Vagina (tissue), 2 donors: Measurements from ENCODE around the gene GNG4. TPM values are rescaled to one million over a fixed set of nuclear protein-coding genes. Genes with fewer than 3 reads are reported as not detected.

Source experiments
- DNase-seq, 2 donors: peaks; one replicate each; pipeline ENCODE4 v3.0.0-alpha.2; 2017; ENCODE audit errors: extremely low spot score in 2 of 2
- H3K27ac ChIP-seq: fragments of 200-600 bp; sonication (generic); one replicate; pipeline ENCODE4 v1.5.1; 2019
- H3K27me3 ChIP-seq: fragments of 200-600 bp; sonication (generic); one replicate; pipeline ENCODE4 v1.5.1; 2019
- H3K36me3 ChIP-seq, 2 donors: fragments of 200-600 bp; sonication (generic); one replicate each; pipeline ENCODE4 v1.5.1; 2017 to 2019
- H3K4me1 ChIP-seq: fragments of 200-600 bp; sonication (generic); one replicate; pipeline ENCODE4 v1.5.1; 2019
- H3K4me3 ChIP-seq, 2 donors: fragments of 200-600 bp; sonication (generic); 1 replicate in 1 of 2; 2 replicates in 1 of 2; pipeline ENCODE4 v1.5.1; 2016 to 2019
- H3K9me3 ChIP-seq: fragments of 200-600 bp; sonication (generic); one replicate; pipeline ENCODE4 v1.5.1; 2019
- POLR2A ChIP-seq, 2 donors: fragments of 450-650 bp; IDR thresholded peaks; one replicate each; pipeline ENCODE4 v1.6.1; 2017; ENCODE audit warnings: antibody characterized with exemption in 2 of 2, mild to moderate bottlenecking in 2 of 2, moderate library complexity in 2 of 2
- POLR2AphosphoS5 ChIP-seq, 2 donors: sonication (generic); formaldehyde crosslinking; IDR thresholded peaks; one replicate each; pipeline ENCODE4 v1.9.0; 2017; ENCODE audit warnings: antibody characterized with exemption in 2 of 2, mild to moderate bottlenecking in 2 of 2, low read depth in 1 of 2; ENCODE audit not compliant: insufficient read depth in 1 of 2
- intact Hi-C: fragments of 100-400 bp; cut with DNase I; formaldehyde crosslinking; loops from one replicate; pipeline ENCODE4 v1.15.1; 2023
- total RNA-seq: library from RNA; depleted of rRNA; stranded (reverse); fragments of >200 nt; gene quantifications from one replicate; pipeline ENCODE4 v1.2.3, GENCODE V29; 2016
- TF ChIP-seq, protein P1 (sequence below), 3 experiments: fragments of 450-650 bp in 2 of 3; fragments of 200-600 bp in 1 of 3; sonication (generic) in 1 of 3; IDR thresholded peaks; one replicate each; pipeline ENCODE4 v1.5.1; 2017 to 2019; ENCODE audit warnings: antibody characterized with exemption in 3 of 3, mild to moderate bottlenecking in 2 of 3, moderate library complexity in 2 of 3

GNG4 gene
- total RNA-seq, 1 donor from 2014 or later = 6.6 TPM

DNA sequence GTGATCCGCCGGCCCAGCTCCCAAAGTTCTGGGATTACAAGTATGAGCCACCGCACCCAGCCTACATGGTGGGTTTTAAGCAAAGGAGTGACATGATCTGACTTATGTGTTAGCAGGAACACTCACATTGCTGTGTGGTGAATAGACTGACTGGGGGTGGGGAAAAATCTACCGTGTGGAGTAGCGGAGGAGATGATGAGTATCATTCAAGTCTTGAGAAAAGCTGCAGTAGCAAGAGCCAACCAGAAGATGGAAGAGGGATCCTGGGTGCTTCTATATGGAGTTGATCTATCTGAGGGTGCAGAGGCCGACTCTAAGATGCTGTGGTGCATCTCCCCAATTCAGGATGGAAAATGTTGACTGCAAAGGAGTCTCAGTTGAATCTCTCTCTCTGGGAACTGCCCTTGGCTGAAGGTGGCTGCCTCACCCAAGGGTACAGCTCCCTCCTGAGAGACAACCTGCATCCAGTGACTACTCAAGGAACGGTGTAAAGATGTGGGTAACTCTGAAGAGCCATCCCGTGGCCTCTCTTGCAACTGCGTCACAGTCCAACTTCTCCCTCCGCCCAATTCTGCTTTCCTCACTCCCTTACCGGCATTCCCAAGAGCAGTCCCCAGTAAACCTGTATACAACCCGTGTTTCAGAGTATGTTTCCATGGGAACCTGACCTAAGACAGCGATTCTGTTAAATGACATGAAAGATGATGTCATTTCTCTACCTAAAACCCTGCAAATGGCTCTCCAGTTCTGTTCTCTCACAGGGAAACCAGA lies 137.9 kb downstream of the GNG4 start:
- Histone ChIP-seq H3K27ac (no peak overlapping the region), H3K9me3 (no peaks in the 10 kb centered on the region), H3K4me1 (no peaks in the 10 kb centered on the region), H3K36me3 (no peaks in the 10 kb centered on the region), H3K4me3 (no peak overlapping the region), H3K27me3 (no peaks in the 10 kb centered on the region)
- TF ChIP-seq POLR2AphosphoS5 (IDR thresholded peaks at IDR 0.05; ENCODE audit: insufficient read depth in 1 of 2, low read depth in 1 of 2) (no peak), POLR2A (IDR thresholded peaks at IDR 0.05) (no peak)
- TF ChIP-seq, protein P1, sequence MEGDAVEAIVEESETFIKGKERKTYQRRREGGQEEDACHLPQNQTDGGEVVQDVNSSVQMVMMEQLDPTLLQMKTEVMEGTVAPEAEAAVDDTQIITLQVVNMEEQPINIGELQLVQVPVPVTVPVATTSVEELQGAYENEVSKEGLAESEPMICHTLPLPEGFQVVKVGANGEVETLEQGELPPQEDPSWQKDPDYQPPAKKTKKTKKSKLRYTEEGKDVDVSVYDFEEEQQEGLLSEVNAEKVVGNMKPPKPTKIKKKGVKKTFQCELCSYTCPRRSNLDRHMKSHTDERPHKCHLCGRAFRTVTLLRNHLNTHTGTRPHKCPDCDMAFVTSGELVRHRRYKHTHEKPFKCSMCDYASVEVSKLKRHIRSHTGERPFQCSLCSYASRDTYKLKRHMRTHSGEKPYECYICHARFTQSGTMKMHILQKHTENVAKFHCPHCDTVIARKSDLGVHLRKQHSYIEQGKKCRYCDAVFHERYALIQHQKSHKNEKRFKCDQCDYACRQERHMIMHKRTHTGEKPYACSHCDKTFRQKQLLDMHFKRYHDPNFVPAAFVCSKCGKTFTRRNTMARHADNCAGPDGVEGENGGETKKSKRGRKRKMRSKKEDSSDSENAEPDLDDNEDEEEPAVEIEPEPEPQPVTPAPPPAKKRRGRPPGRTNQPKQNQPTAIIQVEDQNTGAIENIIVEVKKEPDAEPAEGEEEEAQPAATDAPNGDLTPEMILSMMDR (IDR thresholded peaks at IDR 0.05) = no peak
- intact Hi-C loops = no loop called here
- DNase-seq = no peak

DNA sequence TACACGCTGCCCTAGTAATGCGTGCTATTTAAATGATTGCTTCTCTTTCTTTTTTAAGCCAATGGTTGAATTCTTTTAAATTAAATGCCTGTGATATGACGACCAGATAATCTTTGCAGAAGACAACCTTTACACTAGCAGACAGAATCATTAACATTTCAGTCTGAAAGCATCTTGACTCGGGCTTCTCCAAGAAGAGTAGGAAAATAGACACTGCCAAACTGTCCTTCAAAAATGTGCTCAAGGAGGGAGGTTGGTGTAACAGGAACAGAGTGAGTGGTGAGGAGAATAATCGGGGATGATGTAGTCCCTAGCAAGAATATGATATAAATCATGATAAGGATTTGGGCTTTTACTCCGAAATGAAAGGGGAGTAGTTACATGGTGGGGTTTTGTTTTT lies 138.8 kb downstream of the GNG4 start:
- H3K4me1 ChIP-seq = peaks cover 5% of the 10 kb centered on the region
- TF ChIP-seq POLR2A (IDR thresholded peaks at IDR 0.05) = no peak
- TF ChIP-seq, protein P1 (IDR thresholded peaks at IDR 0.05) = no peak
- TF ChIP-seq POLR2AphosphoS5 (IDR thresholded peaks at IDR 0.05; ENCODE audit: insufficient read depth in 1 of 2, low read depth in 1 of 2) = no peak
- intact Hi-C loops = no loop called here
- no peaks in the 10 kb centered on the region for H3K36me3 ChIP-seq
- no peaks in the 10 kb centered on the region for H3K27me3 ChIP-seq
- DNase-seq = no peak
- no peak overlapping the region for H3K4me3 ChIP-seq
- H3K27ac ChIP-seq = no peak overlapping the region
- H3K9me3 ChIP-seq = no peaks in the 10 kb centered on the region

DNA sequence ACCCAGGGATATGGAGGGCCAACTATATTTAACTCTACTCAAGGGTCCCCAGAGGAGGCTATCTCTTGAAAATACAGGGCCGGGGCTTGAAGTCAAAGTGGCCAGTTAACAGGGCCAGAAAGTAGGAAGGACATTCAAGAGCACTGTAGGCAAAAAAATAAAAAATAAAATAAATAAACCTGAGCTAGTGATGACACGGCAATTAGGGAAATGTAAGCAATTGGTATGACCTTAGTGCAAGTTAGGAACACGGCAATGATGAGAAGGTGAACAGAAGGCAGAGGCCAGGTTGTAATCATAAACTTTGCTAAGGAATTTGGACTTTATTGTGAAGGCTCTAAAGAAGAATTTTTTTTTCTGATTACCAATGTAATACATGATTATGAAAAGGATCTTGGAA lies 142.0 kb downstream of the GNG4 start:
- H3K4me3 ChIP-seq = no peak overlapping the region
- peaks cover 9% of the 10 kb centered on the region for H3K4me1 ChIP-seq
- no peak for DNase-seq
- H3K36me3 ChIP-seq = no peaks in the 10 kb centered on the region
- H3K27ac ChIP-seq = no peak overlapping the region
- TF ChIP-seq POLR2AphosphoS5 (IDR thresholded peaks at IDR 0.05; ENCODE audit: insufficient read depth in 1 of 2, low read depth in 1 of 2) (no peak), POLR2A (IDR thresholded peaks at IDR 0.05) (no peak)
- TF ChIP-seq, protein P1 (IDR thresholded peaks at IDR 0.05) = no peak
- H3K9me3 ChIP-seq = no peaks in the 10 kb centered on the region
- no peaks in the 10 kb centered on the region for H3K27me3 ChIP-seq
- intact Hi-C loops = no loop called here

DNA sequence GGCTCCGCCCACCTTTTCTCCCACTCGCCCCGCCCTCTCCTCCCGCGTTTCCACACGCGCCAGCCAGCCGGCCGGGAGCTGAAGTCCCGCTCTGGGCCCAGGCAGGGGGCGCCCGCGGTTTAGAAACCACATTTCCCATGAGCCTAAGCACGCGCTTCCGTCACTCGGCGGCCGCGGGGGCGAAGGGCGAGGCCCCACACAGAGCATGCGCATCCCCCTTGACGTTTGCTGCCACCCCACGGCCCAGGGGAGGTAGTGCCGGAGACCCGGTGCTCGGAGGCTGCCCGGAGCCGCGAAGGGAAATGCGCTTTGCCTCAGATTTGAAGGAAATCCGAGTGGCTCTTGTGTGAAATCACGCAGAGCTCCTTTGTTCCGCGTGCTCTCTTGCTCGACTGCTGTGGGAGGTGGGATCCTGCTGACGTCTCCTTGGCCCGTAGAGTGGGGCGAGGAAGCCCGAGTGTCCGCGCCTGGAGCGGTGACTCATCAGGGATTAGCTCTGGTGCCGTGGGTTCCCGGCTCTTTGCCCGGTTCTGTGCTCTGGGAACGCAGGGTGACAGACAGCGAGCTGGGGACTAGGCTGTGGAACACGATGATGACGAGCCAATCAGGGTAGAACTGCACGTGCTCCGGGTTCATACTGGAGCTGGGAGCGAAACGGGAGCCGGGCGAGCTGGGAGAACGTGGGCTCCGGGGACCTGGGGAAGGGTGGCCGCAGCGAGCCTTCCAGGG lies 144.9 kb downstream of the GNG4 start:
- Histone ChIP-seq H3K4me3 (peak overlapping the region; percentile 65 to 85), H3K4me1 (peaks cover 26% of the 10 kb centered on the region), H3K9me3 (no peaks in the 10 kb centered on the region), H3K36me3 (no peaks in the 10 kb centered on the region), H3K27me3 (no peaks in the 10 kb centered on the region), H3K27ac (peak overlapping the region; percentile 98)
- TF ChIP-seq POLR2A (IDR thresholded peaks at IDR 0.05) (peak in 1 of 2 donors; percentile 76), POLR2AphosphoS5 (IDR thresholded peaks at IDR 0.05; ENCODE audit: insufficient read depth in 1 of 2, low read depth in 1 of 2) (peak; percentile 96 to 100)
- TF ChIP-seq, protein P1 (IDR thresholded peaks at IDR 0.05) = peak; percentile 70 to 89 (median 79)
- intact Hi-C loops = no loop called here
- DNase-seq = peak; percentile 97 to 98

DNA sequence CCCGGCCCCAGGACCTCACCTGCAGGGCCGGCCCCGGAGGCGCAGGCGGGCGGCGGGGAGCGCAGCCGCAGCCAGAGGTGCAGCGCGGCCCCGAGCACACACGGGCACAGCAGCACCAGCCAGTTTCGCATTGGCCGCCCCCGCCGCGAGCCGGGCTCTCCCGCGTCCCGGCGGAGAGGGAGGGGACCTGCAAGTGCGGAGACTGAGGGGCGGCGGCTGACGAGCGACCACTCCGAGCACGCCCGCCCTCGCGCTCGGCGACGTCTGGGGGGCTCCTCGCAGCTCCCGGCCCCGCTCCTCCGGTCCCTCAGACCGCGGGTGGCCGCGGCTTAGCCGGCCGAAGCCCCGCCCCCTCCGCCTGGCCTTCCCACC lies 145.5 kb downstream of the GNG4 start, which contains the start of gene B3GALNT2:
Gene B3GALNT2 (minus strand): TSS at position 331 of the 372 bp plus-strand sequence. CDS start 200 bp downstream, at position 131.
- Histone ChIP-seq H3K9me3 (no peaks in the 10 kb centered on the region), H3K36me3 (no peaks in the 10 kb centered on the region), H3K4me1 (peaks cover 26% of the 10 kb centered on the region), H3K4me3 (peak within 1 kb of the TSS; percentile 65 to 85), H3K27ac (peak within 1 kb of the TSS; percentile 98), H3K27me3 (no peaks in the 10 kb centered on the region)
- DNase-seq = no peak
- TF ChIP-seq POLR2AphosphoS5 (IDR thresholded peaks at IDR 0.05; ENCODE audit: insufficient read depth in 1 of 2, low read depth in 1 of 2) (no peak), POLR2A (IDR thresholded peaks at IDR 0.05) (peak in 1 of 2 donors; percentile 84)
- TF ChIP-seq, protein P1 (IDR thresholded peaks at IDR 0.05) = no peak
- intact Hi-C loops = no loop called here
